GM12873 (cell line): ENCODE data around the gene FAT1.

ENCODE experiments used
- CTCF ChIP-seq: IDR thresholded peaks from 2 replicates; pipeline ENCODE4 v1.5.1; 2012; ENCODE audit warnings: low read depth, mild to moderate bottlenecking, moderate library complexity, low read length, control low read depth; ENCODE audit not compliant: insufficient read depth; ENCODE audit errors: missing control alignments

The FAT1 gene

DNA sequence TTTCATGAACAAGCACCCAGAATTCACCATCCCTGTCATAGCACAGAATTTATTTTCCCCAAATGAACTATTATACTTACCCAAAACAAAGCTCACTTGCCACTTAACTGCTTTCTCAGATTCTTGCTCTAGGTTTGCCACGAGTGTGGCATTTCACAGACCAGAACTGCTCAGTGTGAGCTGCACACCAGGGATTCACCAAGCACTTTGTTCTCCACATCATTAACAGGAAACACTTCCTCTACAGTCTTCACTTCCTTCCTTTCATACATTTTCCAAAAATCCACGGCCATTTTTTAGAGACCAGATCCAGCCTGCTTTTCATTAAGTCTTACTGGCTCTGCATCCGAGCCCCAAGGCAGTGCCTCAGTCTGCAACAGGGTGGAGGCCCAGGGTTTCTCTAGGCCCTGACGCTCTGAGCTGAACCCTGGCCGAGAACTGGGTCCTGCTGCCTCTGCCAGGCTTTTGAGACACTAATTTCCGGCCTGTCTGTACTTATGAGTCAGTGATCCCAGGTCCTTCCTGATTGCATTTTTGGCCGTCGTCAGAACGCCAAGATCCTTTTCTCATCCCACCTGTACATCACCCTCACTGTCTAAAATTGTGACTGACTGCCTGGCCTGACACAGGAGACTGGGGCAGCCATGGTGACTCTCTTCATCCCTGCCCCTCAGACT lies 100.7 kb downstream of the FAT1 start:
- no peak for TF ChIP-seq CTCF

GRCh38 chr4:186621959-186622553 lies 101.6 kb downstream of the FAT1 start:
- TF ChIP-seq CTCF = no peak

- TF ChIP-seq CTCF = no peak
Measured at GRCh38 chr4:186619088-186619487, 104.6 kb downstream of the FAT1 start.

DNA sequence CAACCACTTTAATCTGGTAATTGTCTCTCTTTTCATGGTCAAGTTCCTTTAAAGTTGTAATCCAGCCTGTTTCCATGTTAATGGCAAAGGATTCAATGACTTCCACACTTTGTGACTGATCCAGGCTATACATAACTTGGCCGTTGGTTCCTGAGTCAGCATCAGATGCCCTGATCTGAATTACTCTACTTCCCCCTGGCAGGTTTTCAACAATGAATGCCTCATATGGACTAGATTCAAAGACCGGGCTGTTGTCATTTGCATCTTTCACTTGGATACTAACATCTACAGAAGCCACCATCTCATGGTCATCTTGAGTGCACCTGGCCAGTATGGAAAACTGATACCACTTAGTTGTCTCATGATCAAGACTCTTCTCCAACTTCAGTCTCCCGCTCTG lies 105.7 kb downstream of the FAT1 start:
- no peak for TF ChIP-seq CTCF

GRCh38 chr4:186607490-186607889 lies 116.2 kb downstream of the FAT1 start:
- TF ChIP-seq CTCF = no peak

DNA sequence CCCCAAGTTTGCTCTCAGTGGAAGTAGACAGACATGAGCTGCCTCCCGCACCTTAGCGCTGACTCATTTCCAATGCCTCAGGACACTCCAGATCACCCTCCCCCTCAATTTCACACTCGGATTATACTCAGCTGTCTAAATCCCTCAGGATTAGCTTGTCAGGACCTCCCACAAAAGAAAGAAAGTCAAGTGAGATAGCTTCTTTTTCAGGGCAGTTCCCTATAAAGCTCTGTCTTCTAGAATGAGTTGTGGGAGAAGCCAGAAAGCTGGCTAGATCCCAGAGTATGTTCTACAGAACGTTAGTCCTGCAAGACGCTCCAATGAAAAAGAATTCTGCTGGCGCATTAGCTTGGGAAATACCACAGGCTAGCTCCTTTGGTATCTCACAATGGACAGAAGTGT lies 117.1 kb downstream of the FAT1 start:
- TF ChIP-seq CTCF = no peak

DNA sequence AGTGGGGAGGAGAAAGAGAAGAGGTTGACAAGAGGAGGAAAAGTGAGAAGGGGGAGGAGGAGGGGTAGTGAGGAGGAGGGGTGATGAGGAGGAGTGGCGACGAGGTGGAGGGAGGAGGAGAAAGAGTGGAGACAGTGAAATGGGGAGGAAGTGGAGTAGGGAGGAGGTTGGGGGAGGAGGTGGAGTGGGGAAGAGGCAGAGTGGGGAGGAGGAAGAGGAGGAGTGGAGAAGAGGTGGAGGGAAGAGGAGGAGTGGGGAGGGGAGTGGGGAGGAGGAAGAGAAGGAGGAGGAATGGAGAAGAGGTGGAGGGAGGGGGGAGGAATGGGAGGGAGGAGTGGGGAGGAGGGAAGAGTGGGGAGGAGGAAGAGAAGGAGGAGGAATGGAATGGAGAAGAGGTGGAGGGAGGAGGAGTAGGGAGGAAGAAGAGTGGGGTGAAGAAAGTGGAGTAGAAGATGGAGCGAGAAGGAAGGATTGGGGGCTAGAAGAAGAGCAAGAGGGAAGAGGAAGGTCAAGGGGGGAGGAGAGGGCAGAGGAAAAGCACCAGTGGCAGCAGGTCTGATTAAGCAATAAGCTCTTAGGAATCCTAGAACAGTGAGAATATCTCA lies 118.3 kb downstream of the FAT1 start:
- no peak for TF ChIP-seq CTCF
